GM10847 (cell line): ENCODE results near the gene NFATC3.

Source experiments
- POLR2A ChIP-seq: IDR thresholded peaks from 2 replicates; pipeline ENCODE4 v1.6.1; 2011; ENCODE audit not compliant: insufficient read length; ENCODE audit errors: extremely low read depth

The NFATC3 gene

GRCh38 chr16:68229431-68230175, 144.4 kb downstream of the NFATC3 start:
- TF ChIP-seq POLR2A: no peak

- no peak for TF ChIP-seq POLR2A
Measured at GRCh38 chr16:68230176-68230571, 145.0 kb downstream of the NFATC3 start.

- no peak for TF ChIP-seq POLR2A
Measured at GRCh38 chr16:68230956-68231355, 145.8 kb downstream of the NFATC3 start.

- TF ChIP-seq POLR2A: no peak
Measured at GRCh38 chr16:68231384-68232136, 146.4 kb downstream of the NFATC3 start.

- no peak for TF ChIP-seq POLR2A
Measured at GRCh38 chr16:68232335-68232734, 147.2 kb downstream of the NFATC3 start.

GRCh38 chr16:68233085-68233834, 148.1 kb downstream of the NFATC3 start:
- TF ChIP-seq POLR2A: no peak

- no peak for TF ChIP-seq POLR2A
Measured at GRCh38 chr16:68233835-68234187, 148.6 kb downstream of the NFATC3 start.

- no peak for TF ChIP-seq POLR2A
Measured at GRCh38 chr16:68234188-68235107, 149.3 kb downstream of the NFATC3 start.

GRCh38 chr16:68235108-68235886, 150.1 kb downstream of the NFATC3 start:
- no peak for TF ChIP-seq POLR2A

- no peak for TF ChIP-seq POLR2A
Measured at GRCh38 chr16:68235887-68236136, 150.6 kb downstream of the NFATC3 start, which contains the start of gene ESRP2. Gene ESRP2, minus strand, starts transcription at chr16:68236127. Its CDS starts 82 bp downstream, at chr16:68236045.

- no peak for TF ChIP-seq POLR2A
Measured at GRCh38 chr16:68236137-68236825, 151.1 kb downstream of the NFATC3 start.

- TF ChIP-seq POLR2A: no peak
Measured at GRCh38 chr16:68236826-68237242, 151.7 kb downstream of the NFATC3 start.

- peak; percentile 25 for TF ChIP-seq POLR2A
Measured at GRCh38 chr16:68237243-68238028, 152.3 kb downstream of the NFATC3 start.
